Measurements from ENCODE around the gene VPS9D1. TPM values are rescaled to one million over a fixed set of nuclear protein-coding genes. Genes with fewer than 3 reads are reported as not detected.

Gene VPS9D1
- total and polyA plus RNA-seq, 2 of the 4 experiments (the other 2 are of a cell fraction): 1.8 to 20.3 TPM

DNA sequence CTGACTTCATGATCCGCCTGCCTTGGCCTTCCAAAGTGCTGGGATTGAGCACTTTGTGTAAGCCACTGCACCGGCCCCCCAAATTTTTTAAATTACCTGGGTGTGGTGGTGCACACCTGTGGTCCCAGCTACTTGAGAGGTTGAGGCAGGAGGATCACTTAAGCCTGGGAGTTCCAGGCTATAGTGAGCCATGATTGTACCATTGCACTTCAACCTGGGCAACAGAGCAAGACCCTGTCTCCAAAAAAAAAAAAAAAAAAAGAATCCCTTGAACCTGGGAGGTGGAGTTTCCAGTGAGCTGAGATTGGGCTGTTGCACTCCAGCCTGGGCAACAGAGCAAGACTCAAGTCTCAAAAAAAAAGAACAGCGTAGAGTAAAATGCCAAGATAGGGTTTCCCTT lies 15.9 kb upstream of the VPS9D1 start:
- WGBS, 2 experiments (ENCODE audit: extremely low coverage in 2 of 2, insufficient read length in 1 of 2): no CpG with 5 or more reads among the region's 3 CpGs
- ChIA-PET CTCF (no interaction called here), POLR2A (ENCODE audit: unreplicated experiment) (no interaction called here)
- in situ Hi-C loops (cut with MboI; ENCODE audit: low sequenced_read_pairs) (no loop called here), intact Hi-C loops (cut with micrococcal nuclease) (no loop called here), dilution Hi-C loops (cut with HindIII; ENCODE audit: low sequenced_read_pairs, unreplicated experiment) (no loop called here)
- Histone ChIP-seq H3K79me1 (ENCODE audit: low read depth in 1 of 2, low read length in 2 of 2) (peaks cover 8 to 17% of the 10 kb centered on the region in 2 experiments), H3K9me3 (ENCODE audit: control insufficient read depth, insufficient read depth, low read length) (no peaks in the 10 kb centered on the region), H3K18ac (ENCODE audit: low read depth, low read length) (no peak overlapping the region), H3K14ac (replicated peaks; ENCODE audit: low read depth, low read length) (no peak overlapping the region), H2BK120ac (ENCODE audit: low read depth, low read length) (no peak overlapping the region), H2BK20ac (ENCODE audit: low read depth, low read length) (no peak overlapping the region), H3K23ac (ENCODE audit: low read depth, low read length) (no peak overlapping the region), H2AK9ac (replicated peaks; ENCODE audit: low read depth, low read length, poor library complexity) (no peak overlapping the region), H3K27ac (ENCODE audit: insufficient read depth, low read length) (no peak overlapping the region), H2BK15ac (ENCODE audit: low read depth, low read length) (no peak overlapping the region), H2AK5ac (ENCODE audit: low read depth, low read length) (no peak overlapping the region), H3K4ac (ENCODE audit: low read depth, low read length) (no peak overlapping the region), H3K56ac (ENCODE audit: extremely low read depth, insufficient read depth, low read length) (no peak overlapping the region), H2AFZ (replicated peaks; ENCODE audit: low read length, poor library complexity) (no peak overlapping the region), H2BK5ac (ENCODE audit: low read depth, low read length, poor library complexity, severe bottlenecking) (no peak overlapping the region), H4K8ac (ENCODE audit: low read depth in 2 of 2, low read length in 2 of 2) (no peak overlapping the region), H4K20me1 (ENCODE audit: insufficient read depth, low read length) (no peaks in the 10 kb centered on the region; the same call in 1 of the 2 replicates), H3K9ac (ENCODE audit: low read depth, low read length) (no peak overlapping the region), H3K9me1 (ENCODE audit: insufficient read depth, low read length) (no peaks in the 10 kb centered on the region), H4K5ac (ENCODE audit: low read depth, low read length) (no peak overlapping the region), H4K91ac (ENCODE audit: insufficient read depth, low read depth, low read length) (no peak overlapping the region), H3K27me3 (ENCODE audit: control insufficient read depth, insufficient read depth, low read length) (no peaks in the 10 kb centered on the region), H3K4me2 (ENCODE audit: low read depth, low read length) (no peak overlapping the region), H3K4me3 (ENCODE audit: insufficient read depth, low read depth, low read length) (no peak overlapping the region), H3K4me1 (ENCODE audit: control insufficient read depth, insufficient read depth, low read length) (no peaks in the 10 kb centered on the region), H3K36me3 (ENCODE audit: control insufficient read depth, insufficient read depth, low read length) (peaks cover 79% of the 10 kb centered on the region)
- BruUV-seq (replicated peaks): no TSS peak
- DNase-seq (no peak), ATAC-seq (ENCODE audit: low read depth) (no peak)
- TF ChIP-seq MXI1 (IDR thresholded peaks at IDR 0.05; ENCODE audit: borderline replicate concordance, low read depth, low read length): no peak

Data from IMR-90 (cell line).